ENCODE data around the gene CCDC34.

CCDC34 gene

GRCh38 chr11:27392278-27393114 lies 29.5 kb upstream of the CCDC34 start:
- no peak for DNase-seq (ENCODE audit: low read depth)

GRCh38 chr11:27391331-27392015 lies 28.5 kb upstream of the CCDC34 start:
- DNase-seq (ENCODE audit: low read depth) = no peak

DNA sequence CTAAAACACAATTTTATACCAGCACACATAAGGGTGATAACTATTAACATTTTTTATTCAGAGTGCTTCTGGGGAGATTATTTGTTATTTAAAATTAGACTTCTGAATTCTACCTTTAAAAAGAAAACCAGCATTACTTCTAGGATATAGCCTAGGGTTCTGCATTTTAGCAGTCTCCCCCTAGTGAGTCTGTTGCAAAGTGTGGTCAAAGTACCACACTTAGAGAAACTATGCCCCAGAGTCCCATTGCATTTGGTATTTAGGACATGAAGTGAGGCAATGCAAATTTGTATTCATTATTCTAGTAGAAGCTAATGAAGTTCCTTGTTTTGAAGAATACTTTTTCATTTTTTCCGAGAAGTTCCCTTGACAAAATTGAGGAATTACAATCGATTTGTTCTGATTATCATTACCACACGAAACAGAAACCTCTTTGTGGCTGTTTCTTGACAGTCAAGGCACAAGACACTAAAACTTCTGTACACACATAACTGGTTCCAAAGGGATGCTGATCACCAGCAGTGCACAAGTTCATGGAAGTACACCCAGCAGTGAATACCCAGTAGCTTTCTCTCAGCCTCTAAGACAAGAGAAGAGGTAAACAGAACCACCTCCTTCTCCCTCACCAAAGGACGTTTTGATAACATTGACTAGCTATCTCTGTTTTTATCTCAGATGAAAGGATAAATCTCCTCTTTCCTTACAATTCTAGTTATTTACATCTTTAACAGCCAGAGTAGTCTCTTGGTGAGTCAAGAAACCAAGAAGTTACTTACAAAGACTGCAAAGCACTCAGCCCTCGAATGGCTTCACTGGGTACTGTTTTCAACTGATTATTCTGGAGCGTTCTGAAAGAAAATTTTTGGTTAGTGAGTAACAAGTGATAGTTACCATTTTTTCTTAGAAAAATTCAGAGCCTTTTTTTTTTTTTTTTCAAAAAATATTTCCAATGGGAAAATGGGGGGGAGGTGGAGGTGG lies 27.6 kb upstream of the CCDC34 start:
- DNase-seq (ENCODE audit: low read depth) = no peak

GRCh38 chr11:27388869-27389268 lies 25.9 kb upstream of the CCDC34 start:
- no peak for DNase-seq (ENCODE audit: low read depth)

GRCh38 chr11:27388001-27388400 lies 25.0 kb upstream of the CCDC34 start:
- no peak for DNase-seq (ENCODE audit: low read depth)

DNA sequence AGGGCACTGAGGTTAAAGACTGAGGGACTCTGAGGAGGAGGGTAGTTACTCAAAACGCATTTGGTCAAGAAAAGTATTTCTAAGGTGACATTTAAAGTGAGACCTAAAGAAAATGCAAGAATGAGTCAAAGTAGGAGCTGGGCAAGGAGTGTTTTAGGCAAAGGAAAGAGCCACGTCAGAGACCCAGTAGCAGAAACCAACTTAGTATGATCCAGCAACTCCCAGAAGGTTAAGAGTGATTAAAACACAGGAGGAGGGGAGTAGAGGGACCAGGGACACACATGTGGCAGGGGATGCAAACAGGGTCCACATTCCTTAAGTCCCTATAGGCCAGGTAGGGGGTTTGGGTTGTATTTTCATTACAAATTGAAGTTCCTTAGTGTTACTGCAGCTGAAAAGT lies 24.3 kb upstream of the CCDC34 start:
- DNase-seq (ENCODE audit: low read depth) = no peak

DNA sequence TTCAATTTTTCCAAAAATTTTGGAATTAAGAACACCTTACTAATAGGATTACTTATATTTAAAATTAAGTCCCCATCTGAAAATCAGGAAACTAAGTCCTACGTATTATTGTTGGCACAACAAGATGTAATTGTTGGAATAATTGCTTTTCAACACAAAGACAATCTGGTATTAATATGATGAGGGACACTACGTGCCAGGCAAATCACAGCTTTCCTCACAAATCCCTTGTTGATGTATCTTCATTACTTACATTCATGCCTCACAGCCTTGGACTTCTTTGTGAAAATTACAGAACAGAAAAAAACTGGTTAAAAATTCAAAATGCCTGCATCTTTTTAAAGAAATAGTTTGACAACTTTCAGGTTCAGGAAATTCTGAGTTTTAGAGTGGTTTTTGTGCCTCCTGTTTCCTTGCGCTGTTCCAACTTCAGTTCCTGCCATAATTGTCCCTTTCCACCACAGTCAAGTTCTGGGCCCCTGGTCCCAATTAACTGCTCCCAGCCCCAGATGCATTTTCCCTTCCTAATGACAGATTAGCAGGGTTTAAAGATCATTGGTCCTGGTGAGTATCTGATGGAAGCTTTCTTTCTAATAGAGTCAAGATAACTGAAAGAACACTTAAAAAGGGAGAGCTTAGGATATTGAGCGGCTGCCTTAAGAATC lies 23.3 kb upstream of the CCDC34 start:
- DNase-seq (ENCODE audit: low read depth) = no peak

DNA sequence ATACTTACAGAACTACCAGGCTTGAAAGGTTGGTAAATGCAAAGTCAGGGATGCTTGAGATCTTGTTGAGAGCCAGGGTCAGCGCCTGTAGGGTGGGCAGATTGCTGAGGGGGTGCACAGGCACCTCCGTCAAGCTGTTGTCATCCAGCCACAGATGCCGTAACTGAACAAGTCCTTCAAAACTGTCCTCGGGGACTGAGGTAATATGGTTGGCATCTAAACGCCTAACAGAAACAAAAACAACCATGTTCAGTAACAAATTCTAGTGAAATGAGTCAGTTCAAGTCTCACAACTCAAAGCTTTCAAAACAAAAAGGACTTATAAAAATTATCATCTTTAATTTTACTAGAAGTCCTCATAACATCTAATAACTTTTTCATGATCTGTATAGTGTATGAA lies 22.2 kb upstream of the CCDC34 start:
- DNase-seq (ENCODE audit: low read depth) = no peak

DNA sequence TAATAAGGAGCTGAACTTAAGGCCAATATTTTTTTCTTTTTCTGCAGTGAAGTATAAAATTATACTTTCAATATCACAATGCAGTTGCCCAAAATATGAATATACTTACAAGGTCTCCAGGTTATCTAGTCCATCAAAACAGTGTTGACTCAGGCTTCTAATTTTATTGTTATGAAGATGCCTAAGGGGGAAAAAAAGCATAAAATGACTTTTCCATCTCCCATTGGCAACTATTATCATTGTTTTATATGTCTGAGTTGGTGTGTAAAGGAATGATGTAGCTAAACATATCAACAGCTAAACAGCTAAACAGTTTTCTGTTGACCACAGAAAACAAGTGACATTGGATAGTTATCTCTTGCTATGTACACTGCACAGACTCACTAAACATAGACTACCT lies 21.2 kb upstream of the CCDC34 start:
- no peak for DNase-seq (ENCODE audit: low read depth)

DNA sequence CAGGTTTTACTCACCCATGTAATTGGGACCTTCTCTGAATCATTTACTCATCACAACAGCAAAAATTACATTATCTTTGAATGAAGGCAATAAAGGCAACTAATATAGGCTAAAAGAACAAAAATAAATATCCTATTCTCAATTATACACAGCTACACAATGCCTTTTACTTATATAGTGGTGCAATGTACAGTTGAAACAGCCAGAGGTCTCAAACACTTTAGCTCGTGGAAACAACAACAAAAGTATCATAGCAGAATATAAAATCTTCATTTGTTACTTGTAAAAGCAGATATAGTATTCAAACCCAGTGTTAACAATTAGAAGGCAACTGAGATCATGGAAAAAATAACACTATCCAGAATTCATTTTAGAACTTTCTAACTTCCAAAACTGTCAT lies 20.6 kb upstream of the CCDC34 start:
- DNase-seq (ENCODE audit: low read depth) = no peak

DNA sequence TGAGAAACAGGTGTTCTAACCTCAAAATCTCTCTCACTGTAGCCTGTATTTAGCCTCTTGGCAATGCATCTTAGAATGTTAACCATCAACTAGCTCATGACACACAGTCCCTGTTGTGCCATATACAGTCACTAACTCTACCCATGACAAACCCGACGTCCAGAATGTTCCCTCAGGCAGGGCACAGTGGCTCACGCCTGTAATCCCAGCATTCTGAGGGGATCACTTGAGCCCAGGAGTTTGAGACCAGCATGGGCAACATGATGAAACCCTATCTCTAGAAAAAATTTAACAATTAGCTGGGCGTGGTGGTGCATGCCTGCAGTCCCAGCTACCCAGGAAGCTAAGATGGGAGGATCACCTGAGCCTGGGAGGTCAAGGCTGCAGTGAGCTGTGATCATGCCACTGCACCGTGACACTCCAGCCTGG lies 18.2 kb upstream of the CCDC34 start:
- no peak for DNase-seq (ENCODE audit: low read depth)

DNA sequence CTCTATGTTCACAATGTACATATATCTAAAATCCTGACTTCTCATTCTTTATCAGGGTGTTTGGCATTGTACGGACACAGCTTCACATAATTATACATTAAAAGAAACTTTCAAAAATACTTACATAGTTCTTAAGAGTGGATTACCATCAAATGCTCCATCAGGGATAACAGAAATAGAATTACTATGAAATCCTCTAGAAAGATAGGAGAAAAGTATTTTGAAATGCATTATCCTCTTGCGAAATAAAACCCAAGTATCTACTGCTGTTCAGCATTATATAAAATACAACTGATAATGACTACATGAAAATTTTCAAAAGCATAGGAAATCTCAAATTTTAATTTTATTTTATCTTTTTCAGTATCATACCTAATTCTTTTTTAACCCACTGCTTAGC lies 17.8 kb upstream of the CCDC34 start:
- DNase-seq (ENCODE audit: low read depth) = no peak

GRCh38 chr11:27379449-27379848 lies 16.4 kb upstream of the CCDC34 start:
- DNase-seq (ENCODE audit: low read depth) = no peak

DNA sequence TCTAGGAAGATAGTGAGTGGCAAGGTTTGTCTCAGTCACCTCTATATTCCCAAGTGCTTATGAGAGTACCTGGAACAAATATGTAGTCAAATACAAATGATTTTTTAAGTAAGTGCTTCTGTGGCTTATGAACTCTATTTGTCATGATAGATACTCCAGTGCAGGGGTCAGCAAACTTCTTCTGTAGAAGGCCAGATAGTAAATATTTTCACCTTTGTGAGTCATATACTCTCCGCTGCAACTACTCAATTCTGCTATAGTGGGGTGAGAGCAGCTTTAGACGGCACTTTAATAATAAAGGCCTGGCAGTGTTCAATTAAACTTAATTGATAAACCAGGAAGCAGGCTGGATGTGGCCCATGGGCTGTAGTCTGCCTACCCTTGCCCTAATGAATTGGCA lies 12.4 kb upstream of the CCDC34 start:
- DNase-seq (ENCODE audit: low read depth) = no peak

GRCh38 chr11:27373856-27374602 lies 11.0 kb upstream of the CCDC34 start:
- DNase-seq (ENCODE audit: low read depth) = no peak

DNA sequence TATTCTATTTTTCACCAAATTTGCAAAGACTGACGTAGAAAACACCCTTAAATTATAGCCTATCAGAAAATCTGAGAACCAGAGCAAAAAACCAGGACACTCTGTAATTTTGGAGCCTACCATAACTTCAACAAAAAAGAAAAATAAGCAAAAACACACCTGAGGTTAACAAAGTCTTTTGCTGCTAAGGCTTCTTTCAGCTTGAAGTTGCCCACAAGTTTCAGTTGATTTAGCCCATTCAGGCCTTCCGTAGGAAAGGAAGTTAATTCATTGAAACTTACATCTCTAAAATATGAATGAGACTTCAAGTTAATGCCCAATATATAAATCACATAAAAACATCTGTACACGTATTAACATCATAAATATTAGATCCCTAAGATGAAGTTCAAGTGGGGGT lies 10.4 kb upstream of the CCDC34 start:
- DNase-seq (ENCODE audit: low read depth) = no peak

- no peak for DNase-seq (ENCODE audit: low read depth)
Observed at GRCh38 chr11:27372164-27372563, 9.1 kb upstream of the CCDC34 start.

DNA sequence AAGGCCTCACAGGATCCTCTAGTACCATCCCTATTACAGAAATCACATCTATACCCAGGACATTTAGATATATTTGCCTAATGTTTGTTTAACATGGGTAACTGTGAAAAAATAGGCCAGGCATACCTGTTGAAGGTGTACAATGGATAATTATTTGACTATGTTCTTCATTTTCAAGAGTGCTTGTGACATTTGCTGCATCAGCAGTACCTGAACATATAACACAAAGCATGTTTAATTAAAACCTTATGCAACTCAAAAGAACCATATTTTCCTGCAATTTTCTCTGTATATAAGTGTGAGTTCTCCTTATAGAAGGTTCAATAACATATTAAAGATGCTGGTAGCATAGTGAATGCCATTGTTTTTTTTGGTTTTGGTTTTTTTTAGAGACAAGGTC lies 8.5 kb upstream of the CCDC34 start:
- no peak for DNase-seq (ENCODE audit: low read depth)

- no peak for DNase-seq (ENCODE audit: low read depth)
Observed at GRCh38 chr11:27370374-27370773, 7.4 kb upstream of the CCDC34 start.

DNA sequence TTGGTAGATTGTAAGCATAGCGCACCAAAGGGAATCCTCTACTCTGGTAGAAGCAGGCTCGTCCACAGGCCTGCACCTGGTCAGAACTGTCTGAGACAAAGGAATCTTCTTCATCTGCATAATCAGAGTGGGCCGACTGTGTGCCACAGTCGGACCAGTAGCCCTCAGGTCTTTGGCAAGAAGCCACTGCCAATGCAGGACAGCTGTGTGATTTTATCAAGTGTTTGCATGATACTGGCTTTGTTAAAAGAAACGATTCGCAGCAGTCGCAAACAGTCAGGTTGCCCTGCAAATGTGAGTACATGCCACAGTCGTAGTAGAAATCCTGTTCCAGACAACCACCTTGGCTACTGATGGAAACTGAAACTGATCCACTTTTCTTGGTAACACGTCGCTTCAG lies 4.9 kb upstream of the CCDC34 start:
- no peak for DNase-seq (ENCODE audit: low read depth)

DNA sequence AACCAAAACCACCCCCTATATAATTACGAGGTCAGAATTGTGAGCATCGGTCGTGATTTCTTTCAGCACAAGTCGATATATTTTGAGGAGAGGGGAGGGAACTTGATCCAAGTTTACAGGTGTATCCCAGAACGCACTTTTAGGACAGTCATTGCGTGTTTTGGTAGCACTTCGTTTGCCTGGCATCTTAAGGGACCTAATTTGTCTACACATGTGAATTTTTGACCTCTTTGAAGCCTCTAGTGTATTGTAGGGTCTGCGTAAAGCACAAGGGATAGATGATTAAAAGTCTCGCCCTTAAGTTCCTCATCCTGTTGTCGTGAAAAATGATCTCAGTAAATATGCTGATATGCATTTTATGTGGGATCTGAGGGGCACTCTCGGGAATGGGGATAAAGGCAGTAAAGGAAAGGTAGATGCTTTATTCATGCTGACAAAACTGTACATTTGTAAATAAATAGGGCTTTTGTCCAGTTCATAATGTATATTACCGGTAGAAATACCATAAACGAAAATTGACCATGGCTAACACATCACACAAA lies 632 bp upstream of the CCDC34 start:
- DNase-seq (ENCODE audit: low read depth) = no peak

Measured in activated gamma-delta T cell treated with anti-CD3 and anti-CD28 coated beads, Interleukin-2, amount 50 U/mL, for 16 hours (primary cell).